HEK293T (cell line): ENCODE results near the gene MFSD6L.

ENCODE experiments used
- CTCF ChIA-PET: fragments of 350-600 bp; formaldehyde crosslinking; extraction: SDS; loops from one replicate; lab custom pipeline; 2021; ENCODE audit warnings: antibody characterized with exemption, inconsistent platforms; lab: Yijun Ruan, JAX
- POLR2A ChIA-PET: fragments of 350-600 bp; formaldehyde crosslinking; extraction: SDS; loops from one replicate; lab custom pipeline; 2020; ENCODE audit warnings: antibody characterized with exemption, inconsistent platforms; lab: Yijun Ruan, JAX
- DNase-seq: peaks from one replicate; pipeline ENCODE4 v3.0.0; 2012; ENCODE audit warnings: mixed read lengths; ENCODE audit errors: extremely low spot score
- ARNT ChIP-seq: fragments of 450-650 bp; IDR thresholded peaks from 2 replicates; pipeline ENCODE4 v1.6.1; 2017; ENCODE audit warnings: mild to moderate bottlenecking
- BHLHE40 ChIP-seq: fragments of 450-650 bp; IDR thresholded peaks from 2 replicates; pipeline ENCODE4 v1.6.1; 2016; ENCODE audit warnings: mild to moderate bottlenecking, moderate library complexity, borderline replicate concordance
- CTBP1 ChIP-seq: fragments of 450-650 bp; IDR thresholded peaks from 2 replicates; pipeline ENCODE4 v1.6.1; 2016; ENCODE audit warnings: borderline replicate concordance
- ELF4 ChIP-seq: fragments of 450-650 bp; IDR thresholded peaks from 2 replicates; pipeline ENCODE4 v1.6.1; 2017; ENCODE audit warnings: antibody characterized with exemption
- FOXA1 ChIP-seq: fragments of 450-650 bp; IDR thresholded peaks from 2 replicates; pipeline ENCODE4 v1.6.1; 2016; ENCODE audit warnings: mild to moderate bottlenecking
- FOXK2 ChIP-seq: fragments of 450-650 bp; IDR thresholded peaks from 2 replicates; pipeline ENCODE4 v1.6.1; 2016; ENCODE audit warnings: mild to moderate bottlenecking
- FOXM1 ChIP-seq: fragments of 450-650 bp; IDR thresholded peaks from 2 replicates; pipeline ENCODE4 v1.6.1; 2017; ENCODE audit warnings: mild to moderate bottlenecking, borderline replicate concordance
- HDGF ChIP-seq: fragments of 450-650 bp; IDR thresholded peaks from 2 replicates; pipeline ENCODE4 v1.6.1; 2017; ENCODE audit warnings: antibody characterized with exemption, borderline replicate concordance
- L3MBTL2 ChIP-seq: fragments of 450-650 bp; conservative IDR thresholded peaks from 2 replicates; pipeline ENCODE4 v1.6.1; 2016; ENCODE audit warnings: mild to moderate bottlenecking
- LEF1 ChIP-seq: fragments of 450-650 bp; IDR thresholded peaks from 2 replicates; pipeline ENCODE4 v1.6.1; 2017; ENCODE audit warnings: mild to moderate bottlenecking, borderline replicate concordance
- NFRKB ChIP-seq: fragments of 450-650 bp; IDR thresholded peaks from 2 replicates; pipeline ENCODE4 v1.6.1; 2016; ENCODE audit warnings: mild to moderate bottlenecking, moderate library complexity
- SP1 ChIP-seq: fragments of 450-650 bp; IDR thresholded peaks from 2 replicates; pipeline ENCODE4 v1.6.1; 2017
- SUZ12 ChIP-seq: fragments of 450-650 bp; IDR thresholded peaks from 2 replicates; pipeline ENCODE4 v1.6.1; 2016; ENCODE audit warnings: mild to moderate bottlenecking
- TARDBP ChIP-seq: fragments of 450-650 bp; IDR thresholded peaks from 2 replicates; pipeline ENCODE4 v1.6.1; 2016
- ZNF384 ChIP-seq: fragments of 450-650 bp; IDR thresholded peaks from 2 replicates; pipeline ENCODE4 v1.6.1; 2016
- TF ChIP-seq, protein P1 (sequence below): fragments of 450-650 bp; IDR thresholded peaks from 2 replicates; pipeline ENCODE4 v1.6.1; 2016

MFSD6L gene

DNA sequence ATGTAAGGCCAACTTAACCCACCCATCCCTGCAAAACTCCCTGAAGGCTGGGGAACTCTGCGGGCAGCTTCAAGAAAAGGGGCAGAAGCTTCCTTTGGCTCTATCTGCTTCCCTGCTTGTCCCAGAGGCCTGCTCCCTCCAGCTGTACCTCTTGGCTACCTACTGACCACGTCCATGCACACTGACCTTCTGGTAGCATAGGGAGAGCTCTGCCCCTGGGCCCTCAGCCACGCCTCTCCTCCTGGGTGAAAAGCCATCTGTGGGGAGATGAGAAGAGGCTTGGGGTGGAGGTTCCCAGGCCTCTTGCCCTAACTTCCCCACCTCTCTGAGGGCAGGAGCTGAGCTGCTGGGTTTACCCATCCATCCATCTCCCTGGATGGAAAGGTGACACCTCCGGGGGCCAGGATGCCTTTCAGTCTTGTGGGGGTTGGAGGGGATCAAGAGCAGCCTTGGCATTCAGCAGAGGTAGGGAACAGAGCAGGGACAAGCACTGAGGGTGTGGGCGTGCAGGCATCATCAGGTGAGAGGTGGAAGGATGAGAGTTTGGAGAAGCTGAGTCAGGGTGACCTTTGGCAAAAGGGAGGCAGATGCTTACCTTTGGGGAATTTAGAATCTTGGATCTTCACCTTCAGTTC lies 23.4 kb upstream of the MFSD6L start:
- CTCF ChIA-PET: no interaction called here
- DNase-seq: no peak
- TF ChIP-seq, protein P1, sequence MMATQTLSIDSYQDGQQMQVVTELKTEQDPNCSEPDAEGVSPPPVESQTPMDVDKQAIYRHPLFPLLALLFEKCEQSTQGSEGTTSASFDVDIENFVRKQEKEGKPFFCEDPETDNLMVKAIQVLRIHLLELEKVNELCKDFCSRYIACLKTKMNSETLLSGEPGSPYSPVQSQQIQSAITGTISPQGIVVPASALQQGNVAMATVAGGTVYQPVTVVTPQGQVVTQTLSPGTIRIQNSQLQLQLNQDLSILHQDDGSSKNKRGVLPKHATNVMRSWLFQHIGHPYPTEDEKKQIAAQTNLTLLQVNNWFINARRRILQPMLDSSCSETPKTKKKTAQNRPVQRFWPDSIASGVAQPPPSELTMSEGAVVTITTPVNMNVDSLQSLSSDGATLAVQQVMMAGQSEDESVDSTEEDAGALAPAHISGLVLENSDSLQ: no peak
- TF ChIP-seq LEF1 (no peak), ZNF384 (no peak), L3MBTL2 (no peak), FOXA1 (no peak), FOXM1 (no peak), NFRKB (no peak), SP1 (no peak), HDGF (no peak), BHLHE40 (no peak), ELF4 (no peak), TARDBP (no peak)
- POLR2A ChIA-PET: no interaction called here

DNA sequence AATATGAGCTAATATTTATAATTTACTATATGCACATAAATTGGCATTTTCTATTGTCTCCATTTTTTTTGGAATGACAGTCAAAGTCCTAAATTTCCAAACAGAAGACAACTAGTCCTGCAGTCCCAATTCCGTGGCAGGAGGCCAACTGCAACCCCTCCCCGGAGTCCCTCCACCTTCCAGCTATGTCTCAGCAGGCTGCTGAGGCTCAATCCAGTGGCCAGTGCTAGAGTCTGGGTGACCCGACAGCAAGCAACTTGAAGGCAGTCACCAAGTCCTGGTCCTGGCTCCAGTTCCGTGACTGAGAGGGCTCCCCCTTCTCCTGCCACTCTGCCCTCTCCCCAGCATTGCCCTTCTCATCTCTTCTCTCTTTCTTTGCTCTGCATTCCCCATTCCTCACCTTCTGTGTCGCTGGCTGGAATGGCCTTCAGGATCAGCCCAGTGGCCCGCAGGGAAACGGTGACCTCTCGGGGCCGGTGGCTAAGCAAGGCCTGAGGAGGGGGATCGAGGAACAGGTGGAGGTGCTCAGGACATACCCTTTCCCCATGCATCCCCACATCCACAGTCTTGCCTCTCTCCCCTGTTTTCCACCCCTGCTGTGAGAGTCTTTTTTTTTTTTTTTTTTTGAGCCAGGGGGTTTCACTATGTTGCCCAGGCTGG lies 22.4 kb upstream of the MFSD6L start:
- TF ChIP-seq NFRKB (no peak), LEF1 (no peak), FOXK2 (no peak), L3MBTL2 (no peak), FOXA1 (no peak), SUZ12 (no peak), ELF4 (no peak), CTBP1 (no peak), BHLHE40 (no peak), SP1 (no peak), FOXM1 (no peak), TARDBP (no peak), ZNF384 (no peak), ARNT (no peak), HDGF (no peak)
- TF ChIP-seq, protein P1: no peak
- POLR2A ChIA-PET: no interaction called here
- no peak for DNase-seq
- CTCF ChIA-PET: no interaction called here

- POLR2A ChIA-PET: no interaction called here
- no peak for DNase-seq
- CTCF ChIA-PET: no interaction called here
- TF ChIP-seq HDGF (no peak), ZNF384 (no peak), SUZ12 (no peak), ELF4 (no peak), FOXM1 (no peak), CTBP1 (no peak), NFRKB (no peak), BHLHE40 (no peak), FOXA1 (no peak), LEF1 (no peak), L3MBTL2 (no peak), SP1 (no peak), TARDBP (no peak), ARNT (no peak), FOXK2 (no peak)
- TF ChIP-seq, protein P1: no peak
Observed at GRCh38 chr17:8820311-8821010, 21.3 kb upstream of the MFSD6L start.

DNA sequence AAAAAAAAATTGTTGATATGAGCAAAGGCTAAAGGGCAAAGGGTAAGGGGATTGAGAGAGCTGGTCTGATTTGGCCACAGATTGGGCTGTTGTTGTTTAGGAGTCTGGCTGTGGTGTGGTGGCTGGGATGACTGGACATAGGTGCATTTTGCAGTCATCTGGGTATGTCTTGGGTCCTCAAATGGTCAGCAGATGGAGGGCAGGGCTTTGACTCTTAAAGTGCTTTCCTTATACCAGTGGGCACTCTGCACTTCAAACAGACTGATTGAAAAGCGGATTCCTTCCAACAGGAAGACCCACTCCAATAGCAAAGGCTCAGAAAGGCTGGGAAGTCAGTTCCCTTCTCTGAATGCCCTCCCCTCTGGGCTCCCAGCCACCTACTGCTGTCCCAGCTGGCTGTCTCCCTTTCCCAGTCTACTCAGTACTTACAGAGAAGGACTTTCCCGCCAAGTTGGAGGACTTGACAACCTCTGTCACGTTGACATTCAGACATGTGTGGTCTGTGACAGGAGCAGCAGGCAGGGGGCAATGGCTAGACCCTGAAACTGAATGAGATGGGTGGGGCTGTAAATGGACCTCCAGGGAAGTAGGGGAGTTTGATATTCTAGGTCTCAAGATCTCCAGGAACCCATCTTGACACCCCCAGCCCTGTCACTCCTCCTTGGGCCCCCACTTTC lies 19.6 kb upstream of the MFSD6L start:
- CTCF ChIA-PET: no interaction called here
- POLR2A ChIA-PET: no interaction called here
- TF ChIP-seq LEF1 (no peak), SP1 (no peak), HDGF (no peak), CTBP1 (no peak), SUZ12 (no peak), ELF4 (no peak), ZNF384 (no peak), FOXM1 (no peak), FOXK2 (no peak), L3MBTL2 (no peak), FOXA1 (no peak), TARDBP (no peak), BHLHE40 (no peak), ARNT (no peak), NFRKB (no peak)
- TF ChIP-seq, protein P1: no peak
- DNase-seq: no peak

- POLR2A ChIA-PET: no interaction called here
- no peak for DNase-seq
- CTCF ChIA-PET: no interaction called here
Observed at GRCh38 chr17:8818047-8818446, 18.9 kb upstream of the MFSD6L start.

More at GRCh38 chr17:8818047-8818446, 18.9 kb upstream of the MFSD6L start:
- TF ChIP-seq SP1 (no peak), HDGF (no peak), CTBP1 (no peak), L3MBTL2 (no peak), FOXM1 (no peak), ELF4 (no peak), LEF1 (no peak), TARDBP (no peak), ZNF384 (no peak), FOXA1 (no peak), FOXK2 (no peak), BHLHE40 (no peak), SUZ12 (no peak), ARNT (no peak), NFRKB (no peak)
- TF ChIP-seq, protein P1: no peak
